HG02970 (cell line): Measurements from ENCODE around the gene NGEF.

Experiments
- ATAC-seq: cut with Tn5 transposase; IDR thresholded peaks from one replicate; pipeline ENCODE4 v1.9.1; 2021; ENCODE audit warnings: mild to moderate bottlenecking, moderate library complexity, moderate number of reproducible peaks; ENCODE audit not compliant: unreplicated experiment, low FRiP score

The NGEF gene

GRCh38 chr2:232901736-232902578, 111.1 kb downstream of the NGEF start:
- no peak for ATAC-seq

DNA sequence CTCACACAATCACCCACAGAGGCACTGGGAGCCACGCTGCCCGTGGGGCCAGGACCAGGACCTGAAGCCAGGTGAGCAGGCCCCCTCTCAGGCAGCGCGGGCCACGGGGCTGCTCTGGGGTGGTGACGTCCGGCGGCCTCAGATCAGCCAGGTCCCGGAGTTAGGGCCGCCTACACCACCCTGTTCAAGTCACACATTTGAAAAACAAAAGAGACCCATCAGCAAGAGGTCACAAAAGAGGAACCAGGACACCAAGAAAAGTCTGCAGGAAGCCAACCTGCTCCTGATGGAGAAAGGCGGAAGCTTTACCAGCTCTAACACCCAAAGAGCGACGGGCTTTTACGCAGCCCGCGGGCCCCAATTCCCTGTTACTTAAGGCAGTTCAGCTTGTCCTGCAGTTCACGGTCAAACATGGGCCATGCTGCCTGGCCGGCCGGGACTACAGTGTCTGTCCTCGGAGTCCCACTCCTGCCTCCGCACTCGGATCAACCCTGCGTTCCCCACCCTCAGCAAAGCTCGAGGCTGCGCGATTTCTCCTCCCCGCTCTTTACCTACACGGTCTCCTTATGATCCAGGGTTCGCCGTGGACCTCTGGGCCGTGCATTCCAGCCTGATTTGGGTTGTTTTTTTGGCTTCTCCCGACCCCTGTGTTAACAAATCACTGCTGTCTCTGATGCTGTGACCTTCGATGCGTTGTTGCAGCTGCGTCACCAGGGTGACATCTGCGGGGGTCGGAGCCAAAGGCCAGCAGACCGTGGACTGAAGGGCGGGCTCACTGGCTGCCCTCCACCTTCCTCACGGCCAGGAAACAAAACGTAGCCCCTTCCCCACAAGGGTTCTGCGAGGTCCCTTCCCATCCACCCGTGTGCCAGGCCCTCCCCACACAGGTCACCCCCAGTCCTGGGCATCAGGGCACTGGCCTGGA, 112.0 kb downstream of the NGEF start:
- ATAC-seq, result no peak

DNA sequence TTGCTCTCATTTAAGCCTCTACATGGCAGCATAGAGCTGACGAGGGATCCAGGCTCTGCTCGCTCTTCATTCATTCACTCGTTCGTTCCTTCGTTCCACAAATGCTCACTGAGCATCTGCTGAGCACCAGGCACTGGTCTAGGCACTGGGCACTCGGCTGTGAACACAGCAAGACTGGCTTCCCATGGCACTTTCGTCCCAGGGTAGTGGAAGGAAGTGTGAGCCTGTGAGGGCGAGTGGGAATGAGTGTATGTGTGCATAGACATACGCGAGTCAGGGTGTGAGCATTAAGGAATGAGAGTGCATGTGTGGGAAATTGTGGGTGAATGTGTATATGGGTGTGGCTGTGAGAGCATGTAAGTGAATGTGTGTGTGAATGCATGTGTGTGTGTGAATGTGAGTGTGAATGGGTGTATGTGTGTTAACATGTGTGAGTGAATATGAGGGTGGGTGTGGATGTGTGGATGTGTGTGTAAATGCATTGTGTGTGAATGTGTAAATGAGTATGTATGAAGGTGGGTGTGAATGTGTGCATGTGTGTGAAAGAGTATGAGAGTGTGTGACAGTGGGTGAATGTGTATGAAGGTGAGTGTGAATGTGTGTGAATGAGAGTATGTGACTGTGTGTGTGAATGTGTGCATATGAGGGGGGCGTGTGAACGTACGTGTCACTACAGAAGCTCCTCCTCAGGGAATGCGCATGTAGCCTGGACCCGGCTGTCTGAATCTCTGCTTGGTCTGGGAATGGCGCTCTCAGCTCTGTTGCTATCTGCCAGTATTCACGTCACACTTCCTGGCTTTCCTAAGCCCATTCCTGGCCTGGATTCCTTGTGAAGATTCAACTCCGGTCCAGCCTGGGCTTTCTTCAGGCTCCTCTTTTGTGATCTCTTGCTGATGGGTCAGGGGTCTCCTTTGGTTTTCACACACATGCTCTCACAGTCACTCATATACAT, 114.2 kb downstream of the NGEF start:
- ATAC-seq, result no peak

- ATAC-seq, result no peak
Observed at GRCh38 chr2:232897598-232898408, 115.3 kb downstream of the NGEF start.

DNA sequence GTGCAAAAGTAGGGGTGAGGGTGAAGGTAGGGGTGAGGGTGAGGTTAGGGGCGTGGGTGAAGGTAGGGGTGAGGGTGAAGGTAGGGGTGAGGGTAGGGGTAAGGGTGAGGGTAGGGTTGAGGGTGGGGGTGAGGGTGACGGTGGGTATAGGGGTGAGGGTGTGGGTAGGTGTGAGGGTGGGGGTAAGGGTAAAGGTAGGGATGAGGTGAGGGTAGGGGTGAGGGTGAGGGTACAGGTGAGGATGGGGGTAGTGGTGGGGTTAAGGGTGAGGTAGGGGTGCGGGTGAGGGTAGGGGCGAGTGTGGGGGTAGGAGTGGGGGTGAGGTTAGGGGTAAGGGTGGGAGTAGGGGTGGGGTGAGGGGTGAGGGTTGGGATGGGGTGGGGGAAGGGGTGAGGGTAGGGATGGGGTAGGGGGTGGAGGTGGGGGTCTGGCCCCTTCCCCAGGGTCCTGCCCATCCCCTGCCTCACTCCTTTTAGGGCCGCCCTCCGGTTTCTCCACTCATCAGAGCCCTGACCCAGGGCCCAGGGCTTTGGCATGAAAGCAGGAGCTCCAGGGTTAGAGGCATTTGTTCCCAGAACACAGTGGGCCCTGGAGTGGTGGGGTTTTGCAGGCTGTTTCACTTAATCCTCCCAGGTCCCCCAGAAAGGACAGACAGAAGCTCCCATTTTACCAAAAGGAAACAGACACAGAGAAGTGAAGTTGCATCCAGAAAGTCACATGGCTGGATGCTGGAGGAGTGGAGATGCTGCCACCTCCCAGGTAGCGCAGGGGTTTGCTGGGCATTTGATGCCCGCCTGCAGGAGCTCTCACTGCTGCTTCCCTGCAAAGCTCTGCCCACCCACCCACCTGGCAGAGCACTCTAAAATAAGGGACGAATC, 116.1 kb downstream of the NGEF start:
- ATAC-seq, result no peak

GRCh38 chr2:232896111-232896510, 116.9 kb downstream of the NGEF start:
- ATAC-seq, result no peak

DNA sequence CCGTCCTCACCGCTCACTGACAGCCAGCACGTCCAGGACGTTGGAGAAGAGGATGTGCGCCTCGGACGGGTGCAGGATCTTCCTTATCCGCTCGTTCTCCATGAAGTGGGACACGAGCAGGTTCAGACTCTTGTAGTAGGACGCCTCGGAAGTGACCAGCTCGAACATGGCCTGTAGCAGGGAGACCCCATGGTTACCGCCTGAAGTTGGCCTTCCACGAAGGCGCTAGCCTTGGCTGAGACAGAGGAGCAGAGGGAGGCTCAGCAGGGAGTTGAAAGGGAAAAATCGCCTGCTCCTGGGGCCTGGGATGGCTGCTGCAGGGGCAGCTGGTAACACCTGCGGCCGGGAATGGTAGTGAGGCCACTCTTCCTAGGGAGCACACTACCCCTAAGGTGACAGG, 118.3 kb downstream of the NGEF start:
- ATAC-seq, result no peak

GRCh38 chr2:232894251-232894650, 118.8 kb downstream of the NGEF start:
- no peak for ATAC-seq

GRCh38 chr2:232893834-232894233, 119.2 kb downstream of the NGEF start:
- no peak for ATAC-seq

DNA sequence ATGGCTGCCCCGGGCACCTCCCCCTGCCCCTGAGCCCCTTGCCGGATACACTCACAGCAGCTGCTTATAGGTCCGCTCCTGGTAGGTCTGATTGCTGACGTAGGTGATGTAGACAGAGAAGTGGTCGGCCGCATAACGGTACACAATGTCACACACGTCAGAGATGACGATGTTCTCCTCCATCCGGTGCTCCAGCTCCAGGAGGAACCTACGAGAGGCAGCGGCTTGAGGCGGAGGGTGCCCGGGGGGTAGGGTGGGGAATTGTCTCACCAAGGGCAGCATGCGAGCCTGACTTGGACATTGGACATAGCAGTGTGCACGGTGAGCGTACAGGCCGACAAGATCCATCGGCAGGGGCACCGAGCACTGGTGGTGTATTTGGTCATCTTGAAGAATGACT, 120.2 kb downstream of the NGEF start:
- no peak for ATAC-seq

GRCh38 chr2:232892221-232892620, 120.8 kb downstream of the NGEF start:
- no peak for ATAC-seq

GRCh38 chr2:232891621-232892071, 121.4 kb downstream of the NGEF start:
- ATAC-seq, result no peak

- ATAC-seq, result no peak
Observed at GRCh38 chr2:232890896-232891601, 122.0 kb downstream of the NGEF start.

- ATAC-seq, result no peak
Observed at GRCh38 chr2:232890536-232890895, 122.5 kb downstream of the NGEF start.

- no peak for ATAC-seq
Observed at GRCh38 chr2:232889876-232890401, 123.1 kb downstream of the NGEF start.

GRCh38 chr2:232888839-232889529, 124.1 kb downstream of the NGEF start:
- no peak for ATAC-seq
